Measurements from ENCODE around the gene SUSD1. TPM values are rescaled to one million over a fixed set of nuclear protein-coding genes. Genes with fewer than 3 reads are reported as not detected.

The SUSD1 gene
- total RNA-seq = 23.8 and 23.9 TPM in 2 replicates

GRCh38 chr9:112174965-112175795, at the start of gene SUSD1:
Gene SUSD1, minus strand, starts transcription at chr9:112175297. Its CDS starts 62 bp downstream, at chr9:112175235.

Other genes starting within 250 kb of the SUSD1 start
- gene PTBP3, start 158.3 kb upstream of the SUSD1 start, total RNA-seq = 12.9 and 13.4 TPM in 2 replicates
- gene HSDL2, start 204.8 kb upstream of the SUSD1 start, total RNA-seq = 32.4 and 51.0 TPM in 2 replicates